AG04450 (cell line): ENCODE results near the gene SH3GL2. TPM values are rescaled to one million over a fixed set of nuclear protein-coding genes. Genes with fewer than 3 reads are reported as not detected.

ENCODE experiments used
- CTCF ChIA-PET: fragments of 300-600, 350-600 bp; formaldehyde crosslinking; extraction: SDS; loops from one replicate; lab custom pipeline; 2022; ENCODE audit warnings: antibody characterized with exemption, inconsistent platforms; lab: Charles Lee
- POLR2A ChIA-PET: fragments of 350-600 bp; formaldehyde crosslinking; extraction: SDS; loops from one replicate; lab custom pipeline; 2021; ENCODE audit warnings: antibody characterized with exemption, inconsistent platforms; lab: Yijun Ruan, JAX
- DNase-seq: peaks from one replicate; pipeline ENCODE4 v3.0.0-alpha.2; 2011; ENCODE audit warnings: low read depth, low spot score
- H3K27ac ChIP-seq: one replicate; pipeline ENCODE4 v1.5.1; 2012; ENCODE audit warnings: low read depth, low read length, control low read depth
- H3K27me3 ChIP-seq: one replicate; pipeline ENCODE4 v1.6.0; 2012; ENCODE audit warnings: low read length; ENCODE audit not compliant: control insufficient read depth, insufficient read depth
- H3K4me3 ChIP-seq: 2 replicates; pipeline ENCODE4 v1.5.1; 2011; ENCODE audit warnings: mild to moderate bottlenecking, low read depth, low read length, control low read depth
- H3K9me3 ChIP-seq: 2 replicates; pipeline ENCODE4 v1.5.1; 2012; ENCODE audit warnings: low read length; ENCODE audit not compliant: control insufficient read depth, insufficient read depth
- polyA plus RNA-seq: library from polyadenylated mRNA; depleted of rRNA; stranded (reverse); fragments of >200 nt; gene quantifications from 2 replicates; pipeline ENCODE4 v1.2.3, GENCODE V29; 2011
- TF ChIP-seq, protein P1 (sequence below): IDR thresholded peaks from 2 replicates; pipeline ENCODE4 v1.5.1; 2011; ENCODE audit warnings: low read depth, low read length, control low read depth, inconsistent platforms

Gene SH3GL2
- polyA plus RNA-seq, 1 experiment, result 0.04 TPM

GRCh38 chr9:17574342-17574741 is 4.5 kb upstream of the SH3GL2 start:
- CTCF ChIA-PET, result no interaction called here
- peaks cover 21% of the 10 kb centered on the region for H3K27me3 ChIP-seq
- POLR2A ChIA-PET, result no interaction called here
- H3K9me3 ChIP-seq, result no peaks in the 10 kb centered on the region; the same call in 1 of the 2 replicates
- TF ChIP-seq, protein P1, sequence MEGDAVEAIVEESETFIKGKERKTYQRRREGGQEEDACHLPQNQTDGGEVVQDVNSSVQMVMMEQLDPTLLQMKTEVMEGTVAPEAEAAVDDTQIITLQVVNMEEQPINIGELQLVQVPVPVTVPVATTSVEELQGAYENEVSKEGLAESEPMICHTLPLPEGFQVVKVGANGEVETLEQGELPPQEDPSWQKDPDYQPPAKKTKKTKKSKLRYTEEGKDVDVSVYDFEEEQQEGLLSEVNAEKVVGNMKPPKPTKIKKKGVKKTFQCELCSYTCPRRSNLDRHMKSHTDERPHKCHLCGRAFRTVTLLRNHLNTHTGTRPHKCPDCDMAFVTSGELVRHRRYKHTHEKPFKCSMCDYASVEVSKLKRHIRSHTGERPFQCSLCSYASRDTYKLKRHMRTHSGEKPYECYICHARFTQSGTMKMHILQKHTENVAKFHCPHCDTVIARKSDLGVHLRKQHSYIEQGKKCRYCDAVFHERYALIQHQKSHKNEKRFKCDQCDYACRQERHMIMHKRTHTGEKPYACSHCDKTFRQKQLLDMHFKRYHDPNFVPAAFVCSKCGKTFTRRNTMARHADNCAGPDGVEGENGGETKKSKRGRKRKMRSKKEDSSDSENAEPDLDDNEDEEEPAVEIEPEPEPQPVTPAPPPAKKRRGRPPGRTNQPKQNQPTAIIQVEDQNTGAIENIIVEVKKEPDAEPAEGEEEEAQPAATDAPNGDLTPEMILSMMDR, result no peak
- no peak overlapping the region for H3K27ac ChIP-seq
- DNase-seq, result no peak
- H3K4me3 ChIP-seq, result no peak overlapping the region

DNA sequence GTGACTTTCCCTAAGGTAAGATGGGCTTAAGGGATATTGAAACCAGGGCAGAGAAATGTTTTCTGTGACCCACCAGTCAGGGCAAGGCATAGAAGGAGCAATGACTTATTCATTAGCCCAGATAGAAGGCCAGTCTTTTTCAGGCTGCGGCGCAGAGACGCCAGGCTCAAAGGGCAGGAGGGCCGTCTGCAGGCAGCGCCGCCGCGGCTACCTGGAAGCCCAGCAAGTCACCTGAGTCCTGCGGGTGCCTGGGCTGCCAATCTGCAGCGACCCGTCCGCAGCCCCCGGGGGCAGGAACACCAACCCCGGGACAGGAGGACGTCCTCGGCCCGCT is 322 bp upstream of the SH3GL2 start:
- Histone ChIP-seq H3K4me3 (peak overlapping the region; percentile 46), H3K27ac (no peak overlapping the region), H3K27me3 (peaks cover 41% of the 10 kb centered on the region), H3K9me3 (no peaks in the 10 kb centered on the region; the same call in 1 of the 2 replicates)
- TF ChIP-seq, protein P1, result no peak
- DNase-seq, result no peak
- POLR2A ChIA-PET, result no interaction called here
- CTCF ChIA-PET, result no interaction called here

- H3K4me3 ChIP-seq, result no peak overlapping the region
- DNase-seq, result no peak
- peaks cover 37% of the 10 kb centered on the region for H3K27me3 ChIP-seq
- CTCF ChIA-PET, result no interaction called here
- TF ChIP-seq, protein P1, result no peak
- no peaks in the 10 kb centered on the region; the same call in 1 of the 2 replicates for H3K9me3 ChIP-seq
- no peak overlapping the region for H3K27ac ChIP-seq
- POLR2A ChIA-PET, result no interaction called here
Measured at GRCh38 chr9:17580119-17580518, 1.3 kb downstream of the SH3GL2 start.

- Histone ChIP-seq H3K27me3 (peaks cover 10% of the 10 kb centered on the region), H3K4me3 (no peak overlapping the region), H3K27ac (no peak overlapping the region), H3K9me3 (no peaks in the 10 kb centered on the region)
- ChIA-PET POLR2A (no interaction called here), CTCF (no interaction called here)
- no peak for DNase-seq
- TF ChIP-seq, protein P1, result no peak
Measured at GRCh38 chr9:17587113-17587512, 8.2 kb downstream of the SH3GL2 start.

DNA sequence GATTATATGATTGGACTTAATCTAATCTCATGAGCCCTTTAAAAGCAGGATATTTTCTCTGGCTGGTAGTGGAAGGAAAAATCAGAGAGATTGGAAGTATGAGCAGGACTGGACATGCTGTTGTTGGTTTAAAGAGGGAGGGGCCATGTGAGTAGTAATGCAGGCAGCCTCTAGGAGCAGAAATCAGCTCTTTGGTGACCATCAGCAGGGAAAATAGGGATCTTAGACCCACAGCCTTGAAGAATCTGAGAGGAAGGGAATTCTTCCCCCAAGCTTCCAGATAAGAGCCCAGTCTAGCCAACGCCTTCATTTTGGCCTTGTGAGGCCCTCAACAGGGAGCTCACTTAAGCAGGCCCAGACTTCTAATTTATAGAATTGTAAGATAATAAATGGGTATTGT is 9.5 kb downstream of the SH3GL2 start:
- POLR2A ChIA-PET, result no interaction called here
- Histone ChIP-seq H3K27me3 (peaks cover 13% of the 10 kb centered on the region), H3K4me3 (no peak overlapping the region), H3K9me3 (no peaks in the 10 kb centered on the region), H3K27ac (no peak overlapping the region)
- TF ChIP-seq, protein P1, result no peak
- CTCF ChIA-PET, result no interaction called here
- DNase-seq, result no peak
